ENCODE results near the gene POU3F2. TPM values are rescaled to one million over a fixed set of nuclear protein-coding genes. Genes with fewer than 3 reads are reported as not detected.

Gene POU3F2
- total RNA-seq, 1 experiment from 2014 or later: not detected

GRCh38 chr6:98838032-98838431 is 3.7 kb downstream of the POU3F2 start:
- H3K27ac Mint-ChIP-seq (ENCODE audit: low read depth, unreplicated experiment): no peak overlapping the region
- no peak for DNase-seq (ENCODE audit: unreplicated experiment)
- intact Hi-C loops (cut with micrococcal nuclease): loop anchor here (10.0 kb wide), 1 partner anchor 893 kb away; no protein-coding TSS in a partner anchor
- BruUV-seq (replicated peaks): no TSS peak
- TF ChIP-seq CTCF (IDR thresholded peaks at IDR 0.05; ENCODE audit: unreplicated experiment): no peak
- CTCF ChIA-PET: interaction anchor here (1.7 kb wide), 1 partner anchor 9 kb away, joined by 5 read pairs; no protein-coding TSS in a partner anchor
- H3K27me3 Mint-ChIP-seq (ENCODE audit: insufficient read depth, unreplicated experiment): peaks cover 100% of the 10 kb centered on the region
- POLR2A ChIA-PET: no interaction called here
- H3K36me3 Mint-ChIP-seq (ENCODE audit: insufficient read depth, unreplicated experiment): no peaks in the 10 kb centered on the region
- no peaks in the 10 kb centered on the region for H3K9me3 Mint-ChIP-seq (ENCODE audit: unreplicated experiment)
- no peak overlapping the region for H3K4me3 Mint-ChIP-seq (ENCODE audit: unreplicated experiment)
- H3K4me1 Mint-ChIP-seq (ENCODE audit: insufficient read depth, unreplicated experiment): peaks cover 12% of the 10 kb centered on the region

GRCh38 chr6:98838975-98839374 is 4.6 kb downstream of the POU3F2 start:
- TF ChIP-seq CTCF (IDR thresholded peaks at IDR 0.05; ENCODE audit: unreplicated experiment): no peak
- H3K36me3 Mint-ChIP-seq (ENCODE audit: insufficient read depth, unreplicated experiment): no peaks in the 10 kb centered on the region
- DNase-seq (ENCODE audit: unreplicated experiment): no peak
- intact Hi-C loops (cut with micrococcal nuclease): loop anchor here (10.0 kb wide), 1 partner anchor 894 kb away; no protein-coding TSS in a partner anchor
- peaks cover 12% of the 10 kb centered on the region for H3K4me1 Mint-ChIP-seq (ENCODE audit: insufficient read depth, unreplicated experiment)
- no peak overlapping the region for H3K4me3 Mint-ChIP-seq (ENCODE audit: unreplicated experiment)
- CTCF ChIA-PET: interaction anchor here (1.7 kb wide), 1 partner anchor 8 kb away, joined by 5 read pairs; no protein-coding TSS in a partner anchor
- POLR2A ChIA-PET: no interaction called here
- peaks cover 96% of the 10 kb centered on the region for H3K27me3 Mint-ChIP-seq (ENCODE audit: insufficient read depth, unreplicated experiment)
- H3K27ac Mint-ChIP-seq (ENCODE audit: low read depth, unreplicated experiment): no peak overlapping the region
- BruUV-seq (replicated peaks): no TSS peak
- no peaks in the 10 kb centered on the region for H3K9me3 Mint-ChIP-seq (ENCODE audit: unreplicated experiment)

GRCh38 chr6:98839781-98840361 is 5.5 kb downstream of the POU3F2 start:
- Mint-ChIP-seq H3K4me1 (ENCODE audit: insufficient read depth, unreplicated experiment) (peaks cover 6% of the 10 kb centered on the region), H3K36me3 (ENCODE audit: insufficient read depth, unreplicated experiment) (no peaks in the 10 kb centered on the region), H3K9me3 (ENCODE audit: unreplicated experiment) (no peaks in the 10 kb centered on the region), H3K27me3 (ENCODE audit: insufficient read depth, unreplicated experiment) (peaks cover 87% of the 10 kb centered on the region), H3K4me3 (ENCODE audit: unreplicated experiment) (no peak overlapping the region), H3K27ac (ENCODE audit: low read depth, unreplicated experiment) (no peak overlapping the region)
- intact Hi-C loops (cut with micrococcal nuclease): loop anchor here (10.0 kb wide), 1 partner anchor 895 kb away; no protein-coding TSS in a partner anchor
- peak; percentile 30 for TF ChIP-seq CTCF (IDR thresholded peaks at IDR 0.05; ENCODE audit: unreplicated experiment)
- DNase-seq (ENCODE audit: unreplicated experiment): no peak
- ChIA-PET POLR2A (no interaction called here), CTCF (no interaction called here)
- BruUV-seq (replicated peaks): no TSS peak

- Mint-ChIP-seq H3K36me3 (ENCODE audit: insufficient read depth, unreplicated experiment) (no peaks in the 10 kb centered on the region), H3K27me3 (ENCODE audit: insufficient read depth, unreplicated experiment) (peaks cover 84% of the 10 kb centered on the region), H3K9me3 (ENCODE audit: unreplicated experiment) (no peaks in the 10 kb centered on the region), H3K27ac (ENCODE audit: low read depth, unreplicated experiment) (no peak overlapping the region), H3K4me3 (ENCODE audit: unreplicated experiment) (no peak overlapping the region), H3K4me1 (ENCODE audit: insufficient read depth, unreplicated experiment) (peaks cover 6% of the 10 kb centered on the region)
- CTCF ChIA-PET: no interaction called here
- TF ChIP-seq CTCF (IDR thresholded peaks at IDR 0.05; ENCODE audit: unreplicated experiment): no peak
- no peak for DNase-seq (ENCODE audit: unreplicated experiment)
- intact Hi-C loops (cut with micrococcal nuclease): no loop called here
- POLR2A ChIA-PET: no interaction called here
- no TSS peak for BruUV-seq (replicated peaks)
Measured at GRCh38 chr6:98840385-98840784, 6.0 kb downstream of the POU3F2 start.

All from MCF 10A (cell line).